Activated naive CD4-positive, alpha-beta T cell treated with anti-CD3 and anti-CD28 coated beads, Interleukin-2, amount 50 U/mL, for 72 hours (primary cell): ENCODE measurements around the gene MOB2. TPM values are rescaled to one million over a fixed set of nuclear protein-coding genes. Genes with fewer than 3 reads are reported as not detected.

Source experiments
- ATAC-seq, 2 donors: fragments of 150-1000 bp; cut with Tn5 transposase; 2 replicates each; pipeline ENCODE4 v1.10.0; 2021; ENCODE audit warnings: mild to moderate bottlenecking in 2 of 2, moderate library complexity in 2 of 2
- DNase-seq, 2 donors: peaks; one replicate each; pipeline ENCODE4 v3.0.0; 2021 to 2022; ENCODE audit warnings: low spot score in 2 of 2
- H3K27ac Mint-ChIP-seq, 2 donors: one replicate each; pipeline ENCODE4 v1.8.0; 2022; ENCODE audit warnings: mild to moderate bottlenecking in 2 of 2, mixed read lengths in 2 of 2
- H3K36me3 Mint-ChIP-seq, 2 donors: one replicate each; pipeline ENCODE4 v1.8.0; 2022; ENCODE audit warnings: mixed read lengths in 2 of 2
- H3K9me3 Mint-ChIP-seq, 2 donors: one replicate each; pipeline ENCODE4 v1.8.0; 2022; ENCODE audit warnings: mixed read lengths in 2 of 2
- total RNA-seq, 2 donors: library from RNA; stranded (reverse); gene quantifications; one replicate each; pipeline ENCODE4 v1.2.3, GENCODE V29; 2022

MOB2 gene
- total RNA-seq, 2 donors from 2014 or later = 17.7 to 23.2 TPM

GRCh38 chr11:1509626-1510255, 23.2 kb upstream of the MOB2 start:
- H3K36me3 Mint-ChIP-seq = no peaks in the 10 kb centered on the region
- ATAC-seq = no peak
- no peak for DNase-seq
- no peaks in the 10 kb centered on the region for H3K9me3 Mint-ChIP-seq
- peak overlapping the region; percentile 32 to 53 for H3K27ac Mint-ChIP-seq

DNA sequence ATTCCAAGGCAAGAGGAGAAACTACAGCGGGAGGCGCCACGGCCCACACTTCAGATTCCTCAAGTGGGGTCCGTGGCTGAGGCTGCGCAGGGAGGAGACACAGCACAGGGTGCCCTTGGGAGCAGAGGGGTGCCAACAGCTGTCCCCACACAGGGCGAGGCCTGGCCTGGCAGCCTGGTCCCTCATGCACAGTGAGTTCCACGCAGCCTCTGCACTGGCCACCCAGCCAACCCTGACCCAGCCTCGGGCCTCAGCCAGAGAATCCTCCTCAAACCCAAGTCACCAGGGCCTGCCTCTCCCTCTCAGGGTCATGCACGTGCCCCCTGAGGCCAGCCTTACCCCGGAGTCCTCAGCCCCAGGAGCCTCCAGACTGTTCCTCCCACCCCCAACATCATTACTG, 22.4 kb upstream of the MOB2 start:
- H3K27ac Mint-ChIP-seq = peak overlapping the region; percentile 32 to 34

GRCh38 chr11:1508491-1508891, 21.9 kb upstream of the MOB2 start:
- H3K9me3 Mint-ChIP-seq = no peaks in the 10 kb centered on the region
- no peak for DNase-seq
- ATAC-seq = no peak
- no peaks in the 10 kb centered on the region for H3K36me3 Mint-ChIP-seq
- no peak overlapping the region for H3K27ac Mint-ChIP-seq

More for the DNA sequence above, 22.4 kb upstream of the MOB2 start:
- H3K36me3 Mint-ChIP-seq = no peaks in the 10 kb centered on the region
- no peaks in the 10 kb centered on the region for H3K9me3 Mint-ChIP-seq
- ATAC-seq (no peak), DNase-seq (no peak)

DNA sequence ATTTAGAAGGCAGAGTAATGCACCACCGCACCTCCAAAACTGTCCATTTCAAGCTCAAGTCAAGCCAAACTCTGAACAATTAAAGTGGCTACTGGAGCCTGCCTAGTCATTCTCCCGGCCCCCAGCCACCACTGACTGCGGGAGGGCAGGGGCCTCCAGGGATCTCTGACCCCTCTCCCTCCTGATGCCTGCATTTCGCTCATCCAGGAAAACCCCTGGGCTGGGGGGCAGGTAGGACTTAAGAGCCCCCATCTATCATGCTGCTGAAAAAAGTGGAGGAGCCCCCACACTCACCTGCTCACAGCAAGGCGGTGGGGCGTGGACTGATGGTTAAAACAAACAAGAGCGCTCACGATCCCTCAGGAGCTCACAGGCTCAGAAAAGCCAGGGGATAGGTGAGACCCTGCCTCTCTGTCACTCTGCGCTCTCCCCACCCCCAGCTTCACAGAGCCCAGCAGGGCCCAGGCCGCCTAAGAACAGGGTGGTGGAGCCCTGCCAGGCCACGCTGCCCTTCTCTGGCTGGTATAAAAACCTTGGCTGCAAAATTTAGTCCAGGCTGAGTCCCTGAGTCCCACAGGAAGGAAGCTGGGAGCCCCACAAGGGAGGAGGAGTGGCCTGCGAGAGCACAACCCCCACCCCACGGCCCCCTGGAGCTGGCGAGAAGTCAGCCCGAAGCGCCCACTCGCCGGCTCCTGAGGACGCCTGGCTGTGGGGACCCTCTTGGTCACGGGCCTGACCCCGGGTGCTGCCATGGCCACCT, 21.0 kb upstream of the MOB2 start:
- ATAC-seq = no peak
- H3K27ac Mint-ChIP-seq = peak overlapping the region; percentile 30 to 91
- no peaks in the 10 kb centered on the region for H3K36me3 Mint-ChIP-seq
- DNase-seq = no peak
- no peaks in the 10 kb centered on the region for H3K9me3 Mint-ChIP-seq

- no peaks in the 10 kb centered on the region for H3K36me3 Mint-ChIP-seq
- ATAC-seq (no peak), DNase-seq (no peak)
- peak overlapping the region; percentile 30 to 68 for H3K27ac Mint-ChIP-seq
- no peaks in the 10 kb centered on the region for H3K9me3 Mint-ChIP-seq
These were observed 20.4 kb upstream of the MOB2 start for GRCh38 chr11:1506981-1507380.

DNA sequence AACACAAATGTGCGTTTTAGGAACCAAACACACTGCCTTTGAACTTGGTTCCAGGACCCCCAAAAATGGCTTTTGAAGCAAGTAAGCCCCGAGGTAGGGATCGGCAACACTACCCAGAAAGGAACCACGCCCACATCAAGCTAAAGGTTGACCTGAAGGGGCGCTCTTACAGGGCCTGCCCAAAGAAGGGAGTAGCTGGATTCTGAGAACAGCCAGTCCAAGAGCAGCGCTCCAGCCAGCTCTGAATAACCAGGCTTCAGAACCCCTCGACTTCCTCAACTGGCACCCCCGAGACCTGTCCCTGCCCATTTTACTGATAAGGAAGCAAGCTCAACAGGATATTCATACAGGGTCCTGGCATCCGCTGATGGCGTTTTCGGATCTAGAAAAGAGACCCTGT, 18.9 kb upstream of the MOB2 start:
- no peaks in the 10 kb centered on the region for H3K36me3 Mint-ChIP-seq
- ATAC-seq (no peak), DNase-seq (no peak)
- H3K27ac Mint-ChIP-seq = no peak overlapping the region
- H3K9me3 Mint-ChIP-seq = no peaks in the 10 kb centered on the region

DNA sequence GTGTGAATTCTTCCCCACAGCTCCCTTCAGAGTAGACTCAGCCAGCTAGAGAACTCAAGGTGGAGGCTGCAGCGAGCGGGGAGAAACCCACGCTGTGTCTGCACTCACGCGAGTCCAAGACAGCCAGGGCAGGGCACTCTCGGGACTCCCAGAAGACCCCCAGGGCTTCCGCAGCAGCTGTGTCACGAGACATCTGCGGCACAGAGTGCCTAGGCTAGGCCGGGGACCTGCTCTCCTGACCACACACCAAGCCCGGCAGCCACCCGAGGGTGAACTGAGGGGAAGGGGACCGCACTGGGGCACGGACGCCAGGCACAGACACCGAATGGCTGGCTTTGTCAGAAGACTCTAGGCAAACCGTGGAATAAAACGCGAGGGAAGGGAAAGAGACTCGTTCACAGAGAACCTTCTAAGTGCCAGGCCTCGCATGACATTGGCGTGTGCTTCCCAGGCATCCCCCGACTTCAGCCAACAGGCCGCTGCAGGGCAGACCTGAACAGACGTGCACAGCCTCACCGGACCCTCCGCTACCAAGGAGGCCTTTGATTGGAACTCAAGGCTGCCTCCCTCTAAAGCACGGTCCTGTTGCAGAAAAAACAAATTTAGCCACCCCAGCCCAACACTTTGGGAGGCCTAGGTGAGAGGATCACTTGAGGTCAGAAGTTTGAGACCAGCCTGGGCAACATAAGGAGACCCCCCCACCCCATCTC, 18.2 kb upstream of the MOB2 start:
- Mint-ChIP-seq H3K36me3 (no peaks in the 10 kb centered on the region), H3K27ac (no peak overlapping the region), H3K9me3 (no peaks in the 10 kb centered on the region)
- DNase-seq = no peak
- ATAC-seq = no peak

DNA sequence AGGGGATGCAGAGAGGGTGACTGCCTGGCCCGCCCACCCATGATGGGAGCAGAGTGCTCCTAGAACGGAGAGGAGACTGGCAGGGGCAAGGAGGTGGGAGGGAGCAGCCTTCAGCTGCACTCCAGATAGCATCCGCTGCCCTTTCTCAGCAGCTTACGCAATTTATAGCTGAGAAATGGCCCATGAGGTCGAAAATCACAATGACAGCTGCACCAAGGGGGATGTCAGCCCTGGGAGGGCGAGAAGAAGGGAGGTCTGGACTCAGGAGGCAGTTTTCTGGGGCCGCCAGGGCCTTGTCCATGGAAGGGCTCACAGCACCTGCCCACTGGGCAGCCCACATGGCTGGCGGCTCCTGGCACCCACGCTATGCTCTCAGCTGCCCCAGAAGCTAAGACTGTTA, 17.6 kb upstream of the MOB2 start:
- peaks cover 0 to under 1% of the 10 kb centered on the region in 2 donors for H3K9me3 Mint-ChIP-seq
- peaks cover 0 to 1% of the 10 kb centered on the region in 2 donors for H3K36me3 Mint-ChIP-seq
- DNase-seq (no peak), ATAC-seq (no peak)
- H3K27ac Mint-ChIP-seq = peak overlapping the region in 1 of 2 donors; percentile 63

GRCh38 chr11:1503708-1504104, 17.1 kb upstream of the MOB2 start:
- Mint-ChIP-seq H3K27ac (peak overlapping the region in 1 of 2 donors; percentile 63), H3K36me3 (peaks cover 0 to 6% of the 10 kb centered on the region in 2 donors), H3K9me3 (peaks cover 0 to 5% of the 10 kb centered on the region in 2 donors)
- no peak for ATAC-seq
- no peak for DNase-seq

DNA sequence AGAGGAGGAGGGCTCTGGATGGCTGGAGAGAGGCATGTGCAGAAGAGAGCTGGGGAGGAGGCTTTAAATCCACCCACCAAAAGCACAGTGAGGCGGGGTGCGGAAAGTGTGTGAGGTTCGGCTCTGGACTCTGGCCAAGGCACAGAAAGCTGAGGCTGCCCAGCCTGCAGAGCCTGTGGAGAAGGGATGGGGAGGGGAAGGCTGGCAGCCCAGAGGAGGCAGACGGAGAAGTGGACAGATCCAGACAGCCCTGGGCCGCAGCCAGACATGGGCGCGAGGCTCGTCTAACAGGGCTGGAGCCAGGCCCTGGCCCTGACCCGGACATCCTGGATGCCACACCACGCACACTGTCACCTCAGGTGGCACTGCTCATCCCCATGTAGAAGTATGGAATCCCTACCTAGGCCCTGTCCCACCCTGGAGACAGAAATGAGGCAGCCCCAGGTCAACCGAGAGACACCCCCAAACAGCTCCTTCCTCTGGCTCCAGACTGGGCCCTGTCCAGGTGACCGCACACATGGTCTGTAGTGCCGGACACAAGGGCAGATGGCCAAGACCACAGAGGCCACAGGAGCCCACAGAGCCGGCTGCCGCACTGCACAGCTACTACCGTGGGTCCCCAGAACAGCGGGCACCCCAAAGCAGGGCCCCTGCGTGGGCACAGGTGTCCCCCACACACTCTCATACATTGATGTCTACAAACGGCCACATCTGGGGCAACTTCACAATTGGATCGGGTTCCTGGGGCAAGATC, 16.6 kb upstream of the MOB2 start:
- no peak for DNase-seq
- peaks cover 0 to 6% of the 10 kb centered on the region in 2 donors for H3K9me3 Mint-ChIP-seq
- H3K27ac Mint-ChIP-seq = peak overlapping the region in 1 of 2 donors; percentile 63
- no peak for ATAC-seq
- H3K36me3 Mint-ChIP-seq = peaks cover 0 to 10% of the 10 kb centered on the region in 2 donors

GRCh38 chr11:1502168-1502953, 15.8 kb upstream of the MOB2 start:
- Mint-ChIP-seq H3K36me3 (peaks cover 0 to 10% of the 10 kb centered on the region in 2 donors), H3K9me3 (peaks cover 0 to 6% of the 10 kb centered on the region in 2 donors), H3K27ac (no peak overlapping the region)
- DNase-seq (no peak), ATAC-seq (no peak)

DNA sequence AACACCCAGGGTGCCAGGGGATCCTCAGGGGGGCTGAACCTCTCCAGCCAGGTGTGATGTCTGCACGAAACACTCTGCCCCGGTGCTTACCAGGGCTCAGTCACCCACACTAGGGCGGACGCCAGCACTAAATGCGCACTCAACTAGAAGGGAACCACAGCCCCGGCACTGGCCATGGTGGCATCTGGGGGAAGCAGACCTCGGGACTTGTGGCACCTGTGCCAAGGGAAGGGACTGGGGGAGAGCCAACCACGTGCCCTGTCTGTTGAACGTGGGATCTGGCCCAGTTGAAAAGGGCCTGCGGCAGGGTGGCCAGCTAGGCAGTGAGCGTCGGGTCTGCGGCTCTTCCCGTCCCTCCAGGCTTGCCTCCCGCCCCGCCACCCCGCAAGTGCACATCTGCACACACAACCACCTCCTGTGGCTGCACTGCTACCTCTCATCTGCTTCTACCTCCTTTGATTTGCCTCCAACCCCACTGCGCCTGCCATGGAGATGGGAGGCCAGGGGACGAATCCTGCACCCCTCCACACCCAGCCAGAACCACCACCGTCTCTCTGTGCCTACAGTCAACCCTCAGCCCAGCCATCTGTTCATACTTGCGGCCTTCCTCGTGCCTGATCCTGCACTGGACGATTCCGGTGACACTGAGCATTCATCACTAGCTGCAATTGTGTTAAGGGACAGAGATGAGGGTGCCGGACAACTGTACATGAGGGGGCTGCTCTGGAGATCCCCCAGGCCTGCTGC, 15.0 kb upstream of the MOB2 start:
- DNase-seq (no peak), ATAC-seq (no peak)
- Mint-ChIP-seq H3K36me3 (peaks cover under 1 to 10% of the 10 kb centered on the region in 2 donors), H3K9me3 (peaks cover 0 to 6% of the 10 kb centered on the region in 2 donors), H3K27ac (peak overlapping the region in 1 of 2 donors; percentile 48)

DNA sequence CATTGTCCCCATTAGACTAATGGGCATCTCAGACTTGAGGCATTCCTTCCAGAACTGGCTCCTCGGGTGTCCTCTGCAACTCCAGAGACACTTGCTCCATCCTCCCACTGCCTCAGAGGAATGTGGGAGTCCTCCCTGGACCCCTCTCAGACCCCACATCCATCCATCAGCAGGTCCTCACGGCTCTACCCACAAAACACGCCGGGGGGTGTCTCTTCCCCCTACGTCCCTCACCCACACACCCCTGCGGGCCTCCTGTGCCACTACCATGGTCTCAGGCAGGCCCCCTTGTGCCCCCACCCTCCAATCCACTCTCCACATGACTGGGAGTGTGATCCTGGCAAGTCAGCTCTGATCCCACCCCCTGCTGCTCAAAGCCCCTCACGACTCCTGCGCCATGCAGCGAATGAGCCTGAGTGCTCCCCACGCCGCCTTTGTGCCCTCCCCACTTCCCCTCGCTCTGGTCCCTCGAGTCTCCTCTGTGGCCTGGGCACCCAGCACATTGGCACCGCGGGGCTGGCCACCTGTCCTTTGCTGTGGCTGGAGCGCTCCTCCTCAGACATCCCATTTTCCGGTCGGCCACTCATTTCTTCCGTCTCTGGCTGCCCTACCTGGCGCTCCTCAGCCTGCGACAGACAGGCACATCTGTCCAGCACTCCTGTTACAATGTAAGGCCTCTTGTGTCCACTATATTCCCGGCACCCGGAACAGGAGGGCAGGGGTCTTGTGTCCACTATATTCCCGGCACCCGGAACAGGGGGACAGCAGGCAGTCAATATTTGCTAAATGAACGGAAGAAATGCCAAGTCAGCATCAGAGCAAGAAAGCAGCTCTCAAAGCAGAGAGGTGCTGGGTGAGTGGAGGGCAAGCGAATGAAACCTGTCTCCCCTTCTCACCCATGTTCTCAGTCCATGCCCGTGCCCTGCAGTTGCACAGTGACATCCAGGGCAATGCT, 14.2 kb upstream of the MOB2 start:
- DNase-seq (no peak), ATAC-seq (no peak)
- H3K36me3 Mint-ChIP-seq = peaks cover 9 to 14% of the 10 kb centered on the region in 2 donors
- H3K27ac Mint-ChIP-seq = peak overlapping the region; percentile 31 to 60
- peaks cover 5 to 6% of the 10 kb centered on the region in 2 donors for H3K9me3 Mint-ChIP-seq

DNA sequence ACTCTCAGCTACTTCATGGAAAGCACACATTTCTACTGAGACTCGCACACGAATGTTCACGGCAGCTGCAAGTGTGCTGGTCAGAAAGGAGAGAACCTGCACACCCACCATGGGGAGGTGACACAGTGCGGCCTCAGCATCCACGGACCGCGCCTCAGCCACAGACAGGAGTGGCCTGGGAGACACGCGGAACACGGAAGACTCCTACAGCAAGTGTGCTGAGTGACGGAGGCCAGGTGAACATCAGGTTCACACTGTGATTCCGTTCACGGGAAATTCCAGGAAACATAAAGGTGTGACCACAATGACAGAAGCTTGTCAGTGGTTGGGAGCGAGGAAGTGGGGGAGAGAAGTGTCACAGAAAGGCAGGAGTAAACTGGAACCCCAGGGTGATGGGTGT, 13.3 kb upstream of the MOB2 start:
- ATAC-seq = no peak
- Mint-ChIP-seq H3K9me3 (peaks cover 5 to 6% of the 10 kb centered on the region in 2 donors), H3K36me3 (peaks cover 9 to 16% of the 10 kb centered on the region in 2 donors), H3K27ac (no peak overlapping the region)
- DNase-seq = no peak
